GM10248 (cell line): ENCODE measurements around the gene THAP4.
A peak's percentile ranks its signal among the peaks of the same experiment; 100 is the strongest.

Source experiments
- CTCF ChIA-PET: fragments of 300-600 bp; sonication (Branson Sonifier 250); formaldehyde crosslinking; extraction: SDS; loops from one replicate; lab custom pipeline; 2021; ENCODE audit warnings: antibody characterized with exemption; lab: Yijun Ruan, JAX
- POLR2A ChIA-PET: fragments of 350-650 bp; sonication (Branson Sonifier 250); formaldehyde crosslinking; extraction: SDS; loops from one replicate; lab custom pipeline; 2020; ENCODE audit warnings: antibody characterized with exemption; lab: Yijun Ruan, JAX
- DNase-seq: peaks from one replicate; pipeline ENCODE4 v3.0.0; 2012; ENCODE audit errors: extremely low spot score
- CTCF ChIP-seq: IDR thresholded peaks from 2 replicates; pipeline ENCODE4 v1.5.1; 2012; ENCODE audit warnings: mild to moderate bottlenecking, low read depth; ENCODE audit errors: extremely low read depth, missing control alignments, control extremely low read depth

The THAP4 gene

GRCh38 chr2:241640165-241640795, 3.3 kb upstream of the THAP4 start:
- no peak for TF ChIP-seq CTCF
- CTCF ChIA-PET, result no interaction called here
- POLR2A ChIA-PET, result no interaction called here
- no peak for DNase-seq

- CTCF ChIA-PET, result interaction anchor here (1.6 kb wide), 1 partner anchor 63 kb away, joined by 3 read pairs; the partner anchor contains the start of gene ING5
Measured at GRCh38 chr2:241639385-241639784, 2.4 kb upstream of the THAP4 start.

GRCh38 chr2:241638940-241639339, 2.0 kb upstream of the THAP4 start:
- no peak for TF ChIP-seq CTCF
- ChIA-PET CTCF (interaction anchor here (1.0 to 1.6 kb wide), 4 partner anchors 10 to 63 kb away, joined by 3 read pairs; partner anchors contain the start of genes DTYMK and ING5), POLR2A (no interaction called here)
- no peak for DNase-seq

More at GRCh38 chr2:241639385-241639784, 2.4 kb upstream of the THAP4 start:
- POLR2A ChIA-PET, result no interaction called here
- TF ChIP-seq CTCF, result no peak
- no peak for DNase-seq

GRCh38 chr2:241637795-241638660, 1.1 kb upstream of the THAP4 start:
- ChIA-PET POLR2A (interaction anchor here (0.9 kb wide), 1 partner anchor 55 kb away, joined by 4 read pairs; no protein-coding TSS in a partner anchor), CTCF (interaction anchor here (0.9 to 1.6 kb wide), 5 partner anchors 11 to 64 kb away, joined by 3 read pairs; partner anchors contain the start of genes DTYMK and ING5)
- DNase-seq, result peak; percentile 65
- TF ChIP-seq CTCF, result no peak

- no peak for TF ChIP-seq CTCF
- peak; percentile 65 for DNase-seq
- POLR2A ChIA-PET, result no interaction called here
- CTCF ChIA-PET, result no interaction called here
Measured at GRCh38 chr2:241636182-241637017, 558 bp downstream of the THAP4 start.

- ChIA-PET CTCF (interaction anchor here (1.7 kb wide), 1 partner anchor 67 kb away, joined by 4 read pairs; the partner anchor contains the start of gene ING5), POLR2A (no interaction called here)
- DNase-seq, result no peak
- no peak for TF ChIP-seq CTCF
Measured at GRCh38 chr2:241635756-241636155, 1.2 kb downstream of the THAP4 start.
